Parathyroid adenoma (tissue), 2 donors: Measurements from ENCODE around the gene LNPEP.

Experiments used
- H2AFZ ChIP-seq: fragments of 300-600 bp; sonication (generic); one replicate; pipeline ENCODE4 v1.7.0; 2017; ENCODE audit warnings: antibody characterized with exemption, mild to moderate bottlenecking
- H3K27ac ChIP-seq: fragments of 300-600 bp; sonication (generic); one replicate; pipeline ENCODE4 v1.7.0; 2017
- H3K27me3 ChIP-seq: fragments of 300-600 bp; sonication (generic); one replicate; pipeline ENCODE4 v1.7.0; 2017; ENCODE audit warnings: low read length; ENCODE audit not compliant: control insufficient read depth, insufficient read depth
- H3K36me3 ChIP-seq: fragments of 300-600 bp; sonication (generic); one replicate; pipeline ENCODE4 v1.7.0; 2017; ENCODE audit warnings: low read length; ENCODE audit not compliant: control insufficient read depth, insufficient read depth
- H3K4me1 ChIP-seq: fragments of 300-600 bp; sonication (generic); one replicate; pipeline ENCODE4 v1.7.0; 2017; ENCODE audit warnings: control low read depth
- H3K4me2 ChIP-seq: fragments of 300-600 bp; sonication (generic); one replicate; pipeline ENCODE4 v1.7.0; 2017; ENCODE audit warnings: low read length
- H3K4me3 ChIP-seq: fragments of 300-600 bp; sonication (generic); one replicate; pipeline ENCODE4 v1.7.0; 2017; ENCODE audit warnings: low read depth, low read length
- H3K79me2 ChIP-seq: fragments of 300-600 bp; sonication (generic); one replicate; pipeline ENCODE4 v1.7.0; 2017; ENCODE audit warnings: control low read depth
- H3K9ac ChIP-seq: fragments of 300-600 bp; sonication (generic); one replicate; pipeline ENCODE4 v1.7.0; 2017; ENCODE audit warnings: mild to moderate bottlenecking
- H3K9me3 ChIP-seq: fragments of 300-600 bp; sonication (generic); one replicate; pipeline ENCODE4 v1.7.0; 2017; ENCODE audit warnings: low read length; ENCODE audit not compliant: control insufficient read depth
- CTCF ChIP-seq: fragments of 300-600 bp; sonication (generic); IDR thresholded peaks from one replicate; pipeline ENCODE4 v1.7.0; 2017; ENCODE audit warnings: antibody characterized with exemption, mild to moderate bottlenecking
- donor health status: primary hyperparathyroidism.

LNPEP gene

GRCh38 chr5:96936431-96937320, 796 bp downstream of the LNPEP start:
- Histone ChIP-seq H2AFZ (peak overlapping the region; percentile 90), H3K9ac (peak overlapping the region; percentile 92), H3K36me3 (no peaks in the 10 kb centered on the region), H3K9me3 (no peaks in the 10 kb centered on the region), H3K27me3 (no peaks in the 10 kb centered on the region), H3K27ac (peak overlapping the region; percentile 99), H3K4me2 (peak overlapping the region; percentile 92), H3K4me3 (peak overlapping the region; percentile 98), H3K79me2 (peaks cover 26% of the 10 kb centered on the region), H3K4me1 (peaks cover 17% of the 10 kb centered on the region)
- TF ChIP-seq CTCF, result no peak

- H3K27ac ChIP-seq, result no peak overlapping the region
- H3K4me1 ChIP-seq, result peaks cover 8% of the 10 kb centered on the region
- peaks cover 43% of the 10 kb centered on the region for H3K79me2 ChIP-seq
- H3K9me3 ChIP-seq, result no peaks in the 10 kb centered on the region
- H3K27me3 ChIP-seq, result no peaks in the 10 kb centered on the region
- no peak overlapping the region for H3K4me2 ChIP-seq
- no peak for TF ChIP-seq CTCF
- H3K9ac ChIP-seq, result no peak overlapping the region
- H3K4me3 ChIP-seq, result no peak overlapping the region
- H3K36me3 ChIP-seq, result no peaks in the 10 kb centered on the region
- H2AFZ ChIP-seq, result no peak overlapping the region
These were observed 4.7 kb downstream of the LNPEP start for GRCh38 chr5:96940586-96940985.

DNA sequence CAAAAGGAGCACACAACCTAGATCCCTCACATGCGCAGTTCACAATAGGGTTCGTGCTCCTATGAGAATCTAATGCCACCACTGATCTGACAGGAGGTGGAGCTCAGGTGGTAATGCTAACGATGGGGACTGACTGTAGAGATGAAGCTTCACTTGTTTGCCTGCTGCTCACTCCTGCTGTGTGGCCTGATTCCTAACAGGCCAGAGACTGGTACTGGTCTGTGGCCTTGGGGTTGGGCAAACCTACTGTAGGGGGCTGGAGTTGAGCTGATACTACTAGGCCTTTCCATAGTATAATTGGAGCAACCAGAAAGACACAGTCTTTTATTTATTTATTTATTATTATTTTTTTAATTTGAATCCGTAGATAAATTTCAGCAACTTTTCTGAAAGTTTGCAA, 5.3 kb downstream of the LNPEP start:
- Histone ChIP-seq H3K4me2 (no peak overlapping the region), H3K27ac (no peak overlapping the region), H3K9me3 (no peaks in the 10 kb centered on the region), H3K36me3 (no peaks in the 10 kb centered on the region), H3K9ac (no peak overlapping the region), H3K79me2 (peaks cover 49% of the 10 kb centered on the region), H3K4me3 (no peak overlapping the region), H3K4me1 (peaks cover 8% of the 10 kb centered on the region), H2AFZ (no peak overlapping the region), H3K27me3 (no peaks in the 10 kb centered on the region)
- no peak for TF ChIP-seq CTCF

DNA sequence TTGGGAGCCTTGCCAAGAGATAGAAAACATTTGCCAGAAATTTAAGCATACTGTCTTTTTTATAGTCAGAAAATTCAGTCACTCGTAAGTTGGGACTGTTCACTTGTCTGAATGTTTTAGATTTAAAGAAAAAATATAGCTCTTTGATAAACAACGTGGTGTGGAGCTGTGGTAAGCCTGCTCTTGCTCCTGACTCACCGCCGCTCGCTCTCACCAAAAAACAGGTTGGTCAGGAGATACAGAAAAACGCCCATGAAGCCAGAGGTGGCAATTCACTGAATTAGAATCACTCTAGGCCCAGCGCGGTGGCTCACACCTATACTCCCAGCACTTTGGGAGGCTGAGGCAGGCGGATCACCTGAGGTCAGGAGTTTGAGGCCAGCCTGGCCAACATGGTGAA, 6.2 kb downstream of the LNPEP start:
- H3K27me3 ChIP-seq, result no peaks in the 10 kb centered on the region
- peaks cover 54% of the 10 kb centered on the region for H3K79me2 ChIP-seq
- no peaks in the 10 kb centered on the region for H3K9me3 ChIP-seq
- peaks cover 8% of the 10 kb centered on the region for H3K4me1 ChIP-seq
- H3K27ac ChIP-seq, result no peak overlapping the region
- no peak overlapping the region for H3K4me2 ChIP-seq
- no peak overlapping the region for H3K9ac ChIP-seq
- no peak for TF ChIP-seq CTCF
- no peak overlapping the region for H2AFZ ChIP-seq
- H3K4me3 ChIP-seq, result no peak overlapping the region
- no peaks in the 10 kb centered on the region for H3K36me3 ChIP-seq

- Histone ChIP-seq H3K9ac (no peak overlapping the region), H3K27me3 (no peaks in the 10 kb centered on the region), H3K9me3 (no peaks in the 10 kb centered on the region), H3K27ac (no peak overlapping the region), H3K4me2 (no peak overlapping the region), H3K4me3 (no peak overlapping the region), H2AFZ (no peak overlapping the region), H3K4me1 (peaks cover 8% of the 10 kb centered on the region), H3K36me3 (no peaks in the 10 kb centered on the region), H3K79me2 (peaks cover 53% of the 10 kb centered on the region)
- no peak for TF ChIP-seq CTCF
These were observed 7.0 kb downstream of the LNPEP start for GRCh38 chr5:96942911-96943310.
